Body of pancreas (tissue), 4 donors: ENCODE measurements around the gene EHMT2. TPM values are rescaled to one million over a fixed set of nuclear protein-coding genes. Genes with fewer than 3 reads are reported as not detected.
A peak's percentile ranks its signal among the peaks of the same experiment; 100 is the strongest.

Experiments used
- ATAC-seq: fragments of 150-250 bp; one replicate; pipeline ENCODE4 v1.9.1; 2016
- DNase-seq, 4 donors: peaks; one replicate each; pipeline ENCODE4 v3.0.0-alpha.2; 2019
- H3K27ac ChIP-seq, 4 donors: fragments of 200-600 bp; sonication (generic); 1 replicate in 3 of 4; 2 replicates in 1 of 4; pipeline versions ENCODE4 v1.5.1 to v1.6.1; 2016 to 2019; ENCODE audit warnings: mild to moderate bottlenecking in 1 of 4, mixed read lengths in 1 of 4, moderate library complexity in 1 of 4
- H3K27me3 ChIP-seq, 2 donors: fragments of 200-600 bp; sonication (generic); one replicate each; pipeline ENCODE4 v1.6.0; 2016; ENCODE audit warnings: mild to moderate bottlenecking in 1 of 2
- H3K36me3 ChIP-seq, 2 donors: fragments of 200-600 bp; sonication (generic); replicated peaks in 1 of 2; 2 replicates each; pipeline ENCODE4 v1.5.1; 2016; ENCODE audit warnings: low read depth in 2 of 2; ENCODE audit not compliant: insufficient read depth in 1 of 2
- H3K4me1 ChIP-seq: fragments of 200-600 bp; sonication (generic); one replicate; pipeline ENCODE4 v1.6.0; 2016
- H3K4me3 ChIP-seq, 2 donors: fragments of 200-600 bp; sonication (generic); 1 replicate in 1 of 2; 2 replicates in 1 of 2; pipeline ENCODE4 v1.5.1; 2016 to 2019
- H3K9me3 ChIP-seq, 3 donors: fragments of 200-600 bp; sonication (generic); 1 replicate in 2 of 3; 2 replicates in 1 of 3; pipeline ENCODE4 v1.5.1; 2016
- POLR2A ChIP-seq, 3 donors: fragments of 450-650 bp; IDR thresholded peaks; one replicate each; pipeline ENCODE4 v1.6.1; 2016; ENCODE audit warnings: antibody characterized with exemption in 3 of 3, mild to moderate bottlenecking in 2 of 3
- WGBS, 2 donors: methylation state at CpG; one replicate each; pipeline ENCODE4 v1.1.5; 2017; 5-methylcytosine and 5-hydroxymethylcytosine counted together
- intact Hi-C: fragments of 100-400 bp; cut with DNase I; formaldehyde crosslinking; loops from one replicate; pipeline ENCODE4 v1.15.1; 2023
- total RNA-seq, 2 donors: library from RNA; depleted of rRNA; stranded (reverse); fragments of >200 nt; gene quantifications; one replicate each; pipeline ENCODE4 v1.1.0, GENCODE V29; 2016
- TF ChIP-seq, protein P1 (sequence below), 7 experiments: fragments of 450-650 bp in 4 of 7; fragments of 200-600 bp in 3 of 7; sonication (generic) in 3 of 7; IDR thresholded peaks; one replicate each; pipeline ENCODE4 v1.5.1; 2016 to 2019; ENCODE audit warnings: antibody characterized with exemption in 7 of 7

The EHMT2 gene
- total RNA-seq: 10 to 100 TPM; 35.8 to 87.7 TPM

DNA sequence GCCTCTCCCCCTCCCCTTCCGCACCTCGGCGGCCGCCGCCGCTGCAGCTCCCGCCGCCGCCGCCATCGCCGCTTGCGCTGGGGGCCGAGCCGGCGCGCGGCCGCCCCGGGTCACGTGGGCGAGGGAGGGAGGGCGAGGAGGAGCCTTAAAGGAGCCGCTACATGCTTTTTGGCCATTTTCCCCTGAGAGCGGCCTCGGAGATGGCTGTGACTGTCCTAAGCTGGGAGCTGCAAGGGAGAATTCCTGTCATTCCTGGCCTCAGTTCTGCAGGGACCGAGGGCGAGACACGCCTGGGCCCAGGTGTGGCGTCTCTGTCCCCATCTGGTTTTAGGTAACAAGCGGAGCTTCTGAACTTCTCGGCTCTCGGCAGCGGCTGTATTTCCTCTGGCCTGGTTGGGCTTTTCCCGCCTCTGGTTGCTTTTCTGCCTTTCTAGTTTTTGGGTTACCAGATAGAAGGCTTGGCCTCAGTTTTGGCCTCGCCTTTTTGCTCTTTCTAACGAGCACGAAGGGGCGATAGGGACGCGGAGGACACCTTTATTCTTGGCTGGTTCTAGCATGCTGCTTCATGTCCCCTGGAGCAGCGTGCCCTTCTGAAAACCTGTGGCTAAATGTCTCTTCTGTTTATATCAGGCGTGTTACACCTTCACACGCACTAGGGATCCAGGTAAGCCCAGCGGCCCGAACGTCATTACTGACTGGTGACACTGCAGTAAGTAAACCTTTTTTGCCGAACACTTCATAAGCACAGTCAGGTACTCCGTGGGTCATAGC is at the start of gene EHMT2:
TSS of gene EHMT2 (minus strand) at position 87 of the 771 bp plus-strand sequence. CDS start at position 66, 21 bp downstream.
- intact Hi-C loops: no loop called here

DNA sequence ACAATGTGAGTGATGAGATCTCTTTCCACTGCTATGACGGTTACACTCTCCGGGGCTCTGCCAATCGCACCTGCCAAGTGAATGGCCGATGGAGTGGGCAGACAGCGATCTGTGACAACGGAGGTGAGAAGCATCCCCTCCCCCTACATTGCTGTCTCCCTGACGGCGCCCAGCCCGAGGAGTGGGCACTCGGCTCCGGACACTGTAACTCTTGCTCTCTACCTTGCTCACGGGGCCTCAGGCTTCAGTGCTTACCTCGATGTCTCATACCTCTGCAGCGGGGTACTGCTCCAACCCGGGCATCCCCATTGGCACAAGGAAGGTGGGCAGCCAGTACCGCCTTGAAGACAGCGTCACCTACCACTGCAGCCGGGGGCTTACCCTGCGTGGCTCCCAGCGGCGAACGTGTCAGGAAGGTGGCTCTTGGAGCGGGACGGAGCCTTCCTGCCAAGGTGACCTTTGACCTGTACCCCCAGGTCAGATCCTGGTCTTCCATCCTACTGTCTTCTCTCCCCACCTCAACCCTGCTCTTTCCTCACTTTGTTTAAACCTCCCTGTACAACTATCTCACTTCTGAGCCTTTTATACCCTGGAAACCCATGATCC is 49.7 kb upstream of the EHMT2 start:
- DNase-seq (no peak), ATAC-seq (no peak)
- no peaks in the 10 kb centered on the region for H3K9me3 ChIP-seq
- intact Hi-C loops: no loop called here
- H3K4me1 ChIP-seq: peaks cover 16% of the 10 kb centered on the region
- 75 to 85% methylated on average over 22 to 24 of the region's 24 CpGs for WGBS, 2 donors
- H3K27ac ChIP-seq: peak overlapping the region in 2 of 4 donors; percentile 88
- TF ChIP-seq, protein P1, sequence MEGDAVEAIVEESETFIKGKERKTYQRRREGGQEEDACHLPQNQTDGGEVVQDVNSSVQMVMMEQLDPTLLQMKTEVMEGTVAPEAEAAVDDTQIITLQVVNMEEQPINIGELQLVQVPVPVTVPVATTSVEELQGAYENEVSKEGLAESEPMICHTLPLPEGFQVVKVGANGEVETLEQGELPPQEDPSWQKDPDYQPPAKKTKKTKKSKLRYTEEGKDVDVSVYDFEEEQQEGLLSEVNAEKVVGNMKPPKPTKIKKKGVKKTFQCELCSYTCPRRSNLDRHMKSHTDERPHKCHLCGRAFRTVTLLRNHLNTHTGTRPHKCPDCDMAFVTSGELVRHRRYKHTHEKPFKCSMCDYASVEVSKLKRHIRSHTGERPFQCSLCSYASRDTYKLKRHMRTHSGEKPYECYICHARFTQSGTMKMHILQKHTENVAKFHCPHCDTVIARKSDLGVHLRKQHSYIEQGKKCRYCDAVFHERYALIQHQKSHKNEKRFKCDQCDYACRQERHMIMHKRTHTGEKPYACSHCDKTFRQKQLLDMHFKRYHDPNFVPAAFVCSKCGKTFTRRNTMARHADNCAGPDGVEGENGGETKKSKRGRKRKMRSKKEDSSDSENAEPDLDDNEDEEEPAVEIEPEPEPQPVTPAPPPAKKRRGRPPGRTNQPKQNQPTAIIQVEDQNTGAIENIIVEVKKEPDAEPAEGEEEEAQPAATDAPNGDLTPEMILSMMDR (IDR thresholded peaks at IDR 0.05): no peak
- no peak for TF ChIP-seq POLR2A (IDR thresholded peaks at IDR 0.05)
- no peak overlapping the region for H3K4me3 ChIP-seq
- H3K27me3 ChIP-seq: no peaks in the 10 kb centered on the region
- H3K36me3 ChIP-seq: no peaks in the 10 kb centered on the region

More for the DNA sequence above, at the start of gene EHMT2:
- H3K4me3 ChIP-seq: peak within 1 kb of the TSS; percentile 81 to 89
- TF ChIP-seq, protein P1 (IDR thresholded peaks at IDR 0.05): peak in 2 of 7 experiments; percentile 42 to 62
- TF ChIP-seq POLR2A (IDR thresholded peaks at IDR 0.05): peak in 2 of 3 donors; percentile 57 to 58
- DNase-seq (peak; percentile 80 to 85 (median 84)), ATAC-seq (peak; percentile 70)
- WGBS, 2 donors: 0% methylated on average over 24 to 26 of the region's 49 CpGs
- H3K27me3 ChIP-seq: no peaks in the 10 kb centered on the region
- H3K9me3 ChIP-seq: no peaks in the 10 kb centered on the region
- peaks cover 37% of the 10 kb centered on the region for H3K4me1 ChIP-seq
- peak within 1 kb of the TSS; percentile 71 to 87 (median 83) for H3K27ac ChIP-seq
- H3K36me3 ChIP-seq: no peaks in the 10 kb centered on the region

DNA sequence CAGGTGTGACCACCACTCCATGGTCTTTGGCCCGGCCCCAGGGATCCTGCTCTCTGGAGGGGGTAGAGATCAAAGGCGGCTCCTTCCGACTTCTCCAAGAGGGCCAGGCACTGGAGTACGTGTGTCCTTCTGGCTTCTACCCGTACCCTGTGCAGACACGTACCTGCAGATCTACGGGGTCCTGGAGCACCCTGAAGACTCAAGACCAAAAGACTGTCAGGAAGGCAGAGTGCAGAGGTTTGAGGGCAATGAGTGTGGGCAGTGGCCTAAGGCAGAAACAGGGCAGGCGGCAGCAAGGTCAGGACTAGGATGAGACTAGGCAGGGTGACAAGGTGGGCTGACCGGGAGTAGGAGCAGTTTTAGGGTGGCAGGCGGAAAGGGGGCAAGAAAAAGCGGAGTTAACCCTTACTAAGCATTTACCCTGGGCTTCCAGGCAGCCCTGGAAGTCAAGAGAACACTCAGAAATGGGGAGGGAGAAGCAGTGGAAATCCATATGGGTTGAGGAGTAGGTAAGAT is 48.9 kb upstream of the EHMT2 start:
- Histone ChIP-seq H3K27ac (peak overlapping the region; percentile 86 to 88 (median 87)), H3K4me1 (peaks cover 16% of the 10 kb centered on the region), H3K36me3 (no peaks in the 10 kb centered on the region), H3K9me3 (no peaks in the 10 kb centered on the region), H3K4me3 (no peak overlapping the region), H3K27me3 (no peaks in the 10 kb centered on the region)
- intact Hi-C loops: no loop called here
- TF ChIP-seq, protein P1 (IDR thresholded peaks at IDR 0.05): no peak
- TF ChIP-seq POLR2A (IDR thresholded peaks at IDR 0.05): no peak
- DNase-seq (no peak), ATAC-seq (no peak)
- WGBS, 2 donors: 56 to 81% methylated on average over 11 of the region's 11 CpGs

DNA sequence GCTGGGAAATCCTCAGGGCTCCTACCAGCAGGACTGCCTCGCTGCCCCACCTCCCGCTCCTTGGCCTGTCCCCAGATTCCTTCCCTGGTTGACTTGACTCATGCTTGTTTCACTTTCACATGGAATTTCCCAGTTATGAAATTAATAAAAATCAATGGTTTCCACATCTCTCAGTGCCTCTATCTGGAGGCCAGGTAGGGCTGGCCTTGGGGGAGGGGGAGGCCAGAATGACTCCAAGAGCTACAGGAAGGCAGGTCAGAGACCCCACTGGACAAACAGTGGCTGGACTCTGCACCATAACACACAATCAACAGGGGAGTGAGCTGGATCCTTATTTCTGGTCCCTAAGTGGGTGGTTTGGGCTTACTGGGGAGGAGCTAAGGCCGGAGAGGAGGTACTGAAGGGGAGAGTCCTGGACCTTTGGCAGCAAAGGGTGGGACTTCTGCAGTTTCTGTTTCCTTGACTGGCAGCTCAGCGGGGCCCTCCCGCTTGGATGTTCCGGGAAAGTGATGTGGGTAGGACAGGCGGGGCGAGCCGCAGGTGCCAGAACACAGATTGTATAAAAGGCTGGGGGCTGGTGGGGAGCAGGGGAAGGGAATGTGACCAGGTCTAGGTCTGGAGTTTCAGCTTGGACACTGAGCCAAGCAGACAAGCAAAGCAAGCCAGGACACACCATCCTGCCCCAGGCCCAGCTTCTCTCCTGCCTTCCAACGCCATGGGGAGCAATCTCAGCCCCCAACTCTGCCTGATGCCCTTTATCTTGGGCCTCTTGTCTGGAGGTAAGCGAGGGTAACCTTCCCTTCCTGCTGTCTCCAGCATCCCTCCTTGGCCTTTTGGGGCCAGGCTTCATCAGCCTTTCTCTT is 48.2 kb upstream of the EHMT2 start, which contains the start of gene CFB:
TSS of gene CFB (plus strand) at position 589 of the 863 bp plus-strand sequence. CDS start at position 716, 127 bp downstream.
- ATAC-seq (peak; percentile 87), DNase-seq (peak; percentile 66 to 91 (median 79))
- H3K4me1 ChIP-seq: peaks cover 16% of the 10 kb centered on the region
- H3K9me3 ChIP-seq: no peaks in the 10 kb centered on the region
- H3K27ac ChIP-seq: peak within 1 kb of the TSS; percentile 86 to 88 (median 87)
- H3K27me3 ChIP-seq: no peaks in the 10 kb centered on the region
- peak in 2 of 3 donors; percentile 71 to 83 for TF ChIP-seq POLR2A (IDR thresholded peaks at IDR 0.05)
- TF ChIP-seq, protein P1 (IDR thresholded peaks at IDR 0.05): no peak
- H3K4me3 ChIP-seq: no peak within 1 kb of the TSS
- intact Hi-C loops: no loop called here
- no peaks in the 10 kb centered on the region for H3K36me3 ChIP-seq
- WGBS, 2 donors: 31 to 36% methylated on average over 8 to 11 of the region's 11 CpGs
